Progenitor cell of endocrine pancreas (in vitro differentiated cells): ENCODE measurements around the gene SLC7A14. TPM values are rescaled to one million over a fixed set of nuclear protein-coding genes. Genes with fewer than 3 reads are reported as not detected.
A peak's percentile ranks its signal among the peaks of the same experiment; 100 is the strongest.
"Not testable (repeated sequence)": the region's sequence is repeated elsewhere in the genome, so short reads cannot be mapped to it uniquely, and the experiment has no call there.

Source experiments
- DNase-seq: peaks from one replicate; pipeline ENCODE4 v3.0.0; 2021; ENCODE audit warnings: low spot score; ENCODE audit not compliant: unreplicated experiment
- H3K27ac Mint-ChIP-seq: 2 replicates; pipeline ENCODE4 v1.8.0; 2021; ENCODE audit warnings: mild to moderate bottlenecking, moderate library complexity, mixed read lengths
- H3K27me3 Mint-ChIP-seq: 2 replicates; pipeline ENCODE4 v1.8.0; 2021; ENCODE audit warnings: mixed read lengths
- H3K36me3 Mint-ChIP-seq: 2 replicates; pipeline ENCODE4 v1.8.0; 2022; ENCODE audit warnings: mixed read lengths; ENCODE audit not compliant: insufficient read depth
- H3K4me1 Mint-ChIP-seq: 2 replicates; pipeline ENCODE4 v1.8.0; 2021; ENCODE audit warnings: low read depth, mixed read lengths
- H3K4me3 Mint-ChIP-seq: 2 replicates; pipeline ENCODE4 v1.8.0; 2021; ENCODE audit warnings: low read depth, mild to moderate bottlenecking, moderate library complexity, mixed read lengths
- H3K9me3 Mint-ChIP-seq: 2 replicates; pipeline ENCODE4 v1.8.0; 2021; ENCODE audit warnings: low read depth, mixed read lengths
- CTCF ChIP-seq: fragments of 200-600 bp; sonication (generic); IDR thresholded peaks from one replicate; pipeline ENCODE4 v1.5.0; 2021; ENCODE audit warnings: antibody characterized with exemption, mild to moderate bottlenecking; ENCODE audit not compliant: unreplicated experiment
- total RNA-seq: library from RNA; stranded (reverse); gene quantifications from 2 replicates; pipeline ENCODE4 v1.2.1, GENCODE V29; 2021

SLC7A14 gene
- total RNA-seq, 1 donor from 2014 or later, result 1.2 TPM

GRCh38 chr3:170584585-170585007, 1.3 kb downstream of the SLC7A14 start:
- Mint-ChIP-seq H3K9me3 (no peaks in the 10 kb centered on the region), H3K4me3 (peak overlapping the region; percentile 64), H3K27me3 (peaks cover 60% of the 10 kb centered on the region), H3K27ac (no peak overlapping the region), H3K36me3 (no peaks in the 10 kb centered on the region), H3K4me1 (peaks cover 10% of the 10 kb centered on the region)
- no peak for TF ChIP-seq CTCF
- peak; percentile 80 for DNase-seq

DNA sequence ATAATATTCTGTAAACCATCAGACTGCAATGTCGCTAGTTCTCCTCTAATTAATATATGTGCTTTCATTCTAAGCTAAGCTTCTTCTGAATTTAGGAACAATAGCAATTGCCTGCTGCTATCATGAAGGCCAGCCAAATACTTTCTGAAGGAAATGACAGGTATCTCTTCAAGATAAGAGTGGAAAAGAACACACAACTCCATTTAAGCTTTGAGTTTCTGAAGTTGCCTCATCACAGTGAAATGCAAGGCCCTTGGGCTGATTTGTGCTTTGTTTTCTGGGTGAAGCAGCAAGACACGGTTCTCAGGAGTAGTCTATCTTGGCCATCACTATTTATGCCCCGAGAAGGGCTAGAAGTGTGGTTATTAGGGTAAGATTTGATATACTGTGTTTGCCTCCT, 6.2 kb downstream of the SLC7A14 start:
- no peak overlapping the region for H3K4me3 Mint-ChIP-seq
- H3K4me1 Mint-ChIP-seq, result peaks cover under 1% of the 10 kb centered on the region
- peaks cover 35% of the 10 kb centered on the region for H3K27me3 Mint-ChIP-seq
- DNase-seq, result no peak
- TF ChIP-seq CTCF, result no peak
- no peaks in the 10 kb centered on the region for H3K9me3 Mint-ChIP-seq
- H3K36me3 Mint-ChIP-seq, result no peaks in the 10 kb centered on the region
- no peak overlapping the region for H3K27ac Mint-ChIP-seq

- Mint-ChIP-seq H3K27ac (no peak overlapping the region), H3K4me3 (no peak overlapping the region), H3K36me3 (no peaks in the 10 kb centered on the region)
These were observed 13.1 kb downstream of the SLC7A14 start for GRCh38 chr3:170572665-170573253.

DNA sequence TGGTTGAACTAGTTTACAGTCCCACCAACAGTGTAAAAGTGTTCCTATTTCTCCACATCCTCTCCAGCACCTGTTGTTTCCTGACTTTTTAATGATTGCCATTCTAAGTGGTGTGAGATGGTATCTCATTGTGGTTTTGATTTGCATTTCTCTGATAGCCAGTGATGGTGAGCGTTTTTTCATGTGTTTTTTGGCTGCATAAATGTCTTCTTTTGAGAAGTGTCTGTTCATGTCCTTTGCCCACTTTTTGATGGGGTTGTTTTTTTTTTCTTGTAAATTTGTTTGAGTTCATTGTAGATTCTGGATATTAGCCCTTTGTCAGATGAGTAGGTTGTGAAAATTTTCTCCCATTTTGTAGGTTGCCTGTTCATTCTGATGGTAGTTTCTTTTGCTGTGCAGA, 18.3 kb downstream of the SLC7A14 start:
- not testable (repeated sequence) for H3K4me3 Mint-ChIP-seq, H3K27ac Mint-ChIP-seq, H3K36me3 Mint-ChIP-seq, DNase-seq, H3K9me3 Mint-ChIP-seq, H3K27me3 Mint-ChIP-seq, H3K4me1 Mint-ChIP-seq

More at GRCh38 chr3:170572665-170573253, 13.1 kb downstream of the SLC7A14 start:
- TF ChIP-seq CTCF, result no peak
- no peaks in the 10 kb centered on the region for H3K4me1 Mint-ChIP-seq
- H3K27me3 Mint-ChIP-seq, result peaks cover 17% of the 10 kb centered on the region
- DNase-seq, result no peak
- H3K9me3 Mint-ChIP-seq, result no peaks in the 10 kb centered on the region

DNA sequence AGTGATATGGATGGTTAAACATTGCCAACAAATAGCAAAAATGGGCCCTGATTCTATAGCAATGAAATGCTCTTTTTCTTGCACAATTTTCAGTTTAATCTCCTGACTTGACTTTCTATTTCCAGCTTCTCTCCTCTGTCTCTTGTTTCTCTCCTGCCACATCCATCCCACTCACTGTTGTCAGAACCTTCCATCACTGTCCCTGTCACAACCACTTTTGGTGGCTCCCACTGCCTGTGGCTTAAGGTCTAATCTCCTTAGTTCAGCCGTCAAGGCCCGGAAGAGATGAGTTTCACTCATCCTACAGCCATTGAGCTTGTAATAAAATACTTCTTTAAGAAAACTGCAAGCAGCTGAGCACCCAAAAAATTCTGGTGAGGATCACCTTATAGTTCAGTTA, 19.5 kb downstream of the SLC7A14 start:
- TF ChIP-seq CTCF, result no peak
- Mint-ChIP-seq H3K27ac (no peak overlapping the region), H3K4me1 (no peaks in the 10 kb centered on the region), H3K27me3 (peaks cover 3% of the 10 kb centered on the region), H3K4me3 (no peak overlapping the region), H3K36me3 (no peaks in the 10 kb centered on the region), H3K9me3 (no peaks in the 10 kb centered on the region)
- DNase-seq, result no peak

- no peak for DNase-seq
- Mint-ChIP-seq H3K36me3 (no peaks in the 10 kb centered on the region), H3K4me1 (no peaks in the 10 kb centered on the region), H3K27me3 (peaks cover 3% of the 10 kb centered on the region), H3K27ac (no peak overlapping the region), H3K4me3 (no peak overlapping the region), H3K9me3 (no peaks in the 10 kb centered on the region)
- TF ChIP-seq CTCF, result no peak
These were observed 20.4 kb downstream of the SLC7A14 start for GRCh38 chr3:170565495-170565894.
